ENCODE results near the gene NFKBIE. TPM values are rescaled to one million over a fixed set of nuclear protein-coding genes. Genes with fewer than 3 reads are reported as not detected.

The NFKBIE gene
- total RNA-seq, 1 experiment from 2014 or later, result 9.7 TPM

GRCh38 chr6:44243345-44243744 is 22.0 kb downstream of the NFKBIE start:
- Histone ChIP-seq H2BK15ac (ENCODE audit: low read depth, low read length) (no peak overlapping the region), H3K18ac (ENCODE audit: insufficient read length, low read depth, low read length) (no peak overlapping the region), H3K4me1 (ENCODE audit: insufficient read depth, low read length) (peaks cover 7% of the 10 kb centered on the region; the same call in 1 of the 2 replicates), H3T11ph (ENCODE audit: low read length) (no peak overlapping the region), H2AFZ (ENCODE audit: low read length) (no peak overlapping the region), H4K91ac (ENCODE audit: insufficient read length, low read depth, low read length) (no peak overlapping the region), H3K27me3 (ENCODE audit: insufficient read depth, low read length) (no peaks in the 10 kb centered on the region), H4K8ac (replicated peaks; ENCODE audit: insufficient read length, low read depth, low read length) (no peak overlapping the region), H3K56ac (ENCODE audit: insufficient read length, low read depth, low read length) (no peak overlapping the region), H2BK12ac (ENCODE audit: insufficient read length, low read depth, low read length) (no peak overlapping the region), H2BK5ac (ENCODE audit: insufficient read length, low read length) (no peak overlapping the region), H3K4me2 (ENCODE audit: insufficient read depth, insufficient read length, low read length) (no peak overlapping the region), H4K5ac (ENCODE audit: insufficient read length, low read depth, low read length) (no peak overlapping the region), H3K27ac (ENCODE audit: insufficient read length, low read depth, low read length) (no peak overlapping the region), H2BK120ac (ENCODE audit: low read depth, low read length, poor library complexity, severe bottlenecking) (no peak overlapping the region), H2AK5ac (ENCODE audit: insufficient read length, low read length) (no peak overlapping the region), H3K79me2 (ENCODE audit: insufficient read depth, low read length) (peaks cover 15% of the 10 kb centered on the region), H3K23ac (ENCODE audit: insufficient read length, low read depth, low read length) (no peak overlapping the region), H3K4ac (ENCODE audit: low read depth, low read length) (no peak overlapping the region), H3K9me3 (ENCODE audit: control insufficient read depth, low read depth, low read length) (no peaks in the 10 kb centered on the region), H4K20me1 (ENCODE audit: control insufficient read depth, insufficient read depth, insufficient read length) (no peaks in the 10 kb centered on the region), H3K23me2 (ENCODE audit: insufficient read length, low read depth, low read length, poor library complexity, severe bottlenecking) (peaks cover 7% of the 10 kb centered on the region), H3K79me1 (ENCODE audit: insufficient read depth, low read depth, low read length, poor library complexity, severe bottlenecking) (no peaks in the 10 kb centered on the region), H3K9ac (ENCODE audit: extremely low read depth, insufficient read length, low read length) (no peak overlapping the region), H2BK20ac (ENCODE audit: low read depth, low read length, poor library complexity, severe bottlenecking) (no peak overlapping the region), H3K14ac (ENCODE audit: insufficient read depth, low read length) (no peak overlapping the region)
- Mint-ChIP-seq H3K27me3 (ENCODE audit: low read depth) (peaks cover 26% of the 10 kb centered on the region), H3K36me3 (ENCODE audit: insufficient read depth in 1 of 3, low read depth in 3 of 3) (peaks cover 10 to 15% (median 13%) of the 10 kb centered on the region in 3 experiments), H3K4me1 (peaks cover 14 to 22% of the 10 kb centered on the region in 2 experiments), H3K9me3 (peaks cover 3 to 4% of the 10 kb centered on the region in 2 experiments; a peak in 3 of 5 replicates), H3K27ac (no peak overlapping the region), H3K4me3 (no peak overlapping the region)
- no peak for TF ChIP-seq CTCF (conservative IDR thresholded peaks at IDR 0.05)
- DNase-seq, result no peak
- no CpG with 5 or more reads among the region's 7 CpGs for WGBS (ENCODE audit: extremely low coverage, insufficient read length, low lambda C conversion rate)

Measured in H9 (cell line).